Activated B cell treated with CpG ODN at 0.5 μM for 24 hours (primary cell): ENCODE measurements around the gene PRKN. TPM values are rescaled to one million over a fixed set of nuclear protein-coding genes. Genes with fewer than 3 reads are reported as not detected.

Source experiments
- ATAC-seq: fragments of 200-7000 bp; cut with Tn5 transposase; one replicate; pipeline ENCODE4 v1.10.0; 2021; ENCODE audit warnings: low read depth, mild to moderate bottlenecking, moderate library complexity
- CTCF ChIA-PET: fragments of 350-600 bp; sonication (Branson Sonifier 250); formaldehyde crosslinking; loops from one replicate; lab custom pipeline; 2021; ENCODE audit warnings: antibody characterized with exemption; lab: Charles Lee
- POLR2A ChIA-PET: fragments of 350-600 bp; sonication (Branson Sonifier 250); formaldehyde crosslinking; loops from one replicate; lab custom pipeline; 2021; ENCODE audit warnings: antibody characterized with exemption; lab: Charles Lee
- DNase-seq: peaks from one replicate; pipeline ENCODE4 v3.0.0; 2022
- H3K27ac Mint-ChIP-seq: one replicate; pipeline ENCODE4 v1.8.0; 2020; ENCODE audit warnings: mixed read lengths
- H3K27me3 Mint-ChIP-seq: one replicate; pipeline ENCODE4 v1.8.0; 2021; ENCODE audit warnings: mixed read lengths
- H3K36me3 Mint-ChIP-seq: one replicate; pipeline ENCODE4 v1.8.0; 2021; ENCODE audit warnings: low read depth, mixed read lengths
- H3K4me1 Mint-ChIP-seq: one replicate; pipeline ENCODE4 v1.8.0; 2021; ENCODE audit warnings: mixed read lengths
- H3K4me3 Mint-ChIP-seq: one replicate; pipeline ENCODE4 v1.8.0; 2020; ENCODE audit warnings: mild to moderate bottlenecking, mixed read lengths
- H3K9me3 Mint-ChIP-seq: one replicate; pipeline ENCODE4 v1.8.0; 2020; ENCODE audit warnings: mixed read lengths
- intact Hi-C: fragments of 100-400 bp; cut with micrococcal nuclease; formaldehyde crosslinking; loops from one replicate; pipeline ENCODE4 v1.15.1; 2024
- total RNA-seq: library from RNA; stranded (reverse); gene quantifications from 2 replicates; pipeline ENCODE4 v1.2.3, GENCODE V29; 2022
- TF ChIP-seq, protein P1 (sequence below): fragments of 200-600 bp; IDR thresholded peaks from one replicate; pipeline ENCODE4 v1.8.0; 2022; ENCODE audit warnings: antibody characterized with exemption, mild to moderate bottlenecking

Gene PRKN
- total RNA-seq, 1 donor from 2014 or later: 2.3 TPM

- intact Hi-C loops: no loop called here
- ATAC-seq (no peak), DNase-seq (no peak)
- Mint-ChIP-seq H3K4me1 (no peaks in the 10 kb centered on the region), H3K27me3 (no peaks in the 10 kb centered on the region), H3K27ac (no peak overlapping the region), H3K9me3 (peaks cover 4% of the 10 kb centered on the region), H3K4me3 (no peak overlapping the region), H3K36me3 (no peaks in the 10 kb centered on the region)
- TF ChIP-seq, protein P1, sequence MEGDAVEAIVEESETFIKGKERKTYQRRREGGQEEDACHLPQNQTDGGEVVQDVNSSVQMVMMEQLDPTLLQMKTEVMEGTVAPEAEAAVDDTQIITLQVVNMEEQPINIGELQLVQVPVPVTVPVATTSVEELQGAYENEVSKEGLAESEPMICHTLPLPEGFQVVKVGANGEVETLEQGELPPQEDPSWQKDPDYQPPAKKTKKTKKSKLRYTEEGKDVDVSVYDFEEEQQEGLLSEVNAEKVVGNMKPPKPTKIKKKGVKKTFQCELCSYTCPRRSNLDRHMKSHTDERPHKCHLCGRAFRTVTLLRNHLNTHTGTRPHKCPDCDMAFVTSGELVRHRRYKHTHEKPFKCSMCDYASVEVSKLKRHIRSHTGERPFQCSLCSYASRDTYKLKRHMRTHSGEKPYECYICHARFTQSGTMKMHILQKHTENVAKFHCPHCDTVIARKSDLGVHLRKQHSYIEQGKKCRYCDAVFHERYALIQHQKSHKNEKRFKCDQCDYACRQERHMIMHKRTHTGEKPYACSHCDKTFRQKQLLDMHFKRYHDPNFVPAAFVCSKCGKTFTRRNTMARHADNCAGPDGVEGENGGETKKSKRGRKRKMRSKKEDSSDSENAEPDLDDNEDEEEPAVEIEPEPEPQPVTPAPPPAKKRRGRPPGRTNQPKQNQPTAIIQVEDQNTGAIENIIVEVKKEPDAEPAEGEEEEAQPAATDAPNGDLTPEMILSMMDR: no peak
- CTCF ChIA-PET: no interaction called here
- POLR2A ChIA-PET: no interaction called here
Measured at GRCh38 chr6:161949531-161949930, 778.0 kb downstream of the PRKN start.

GRCh38 chr6:161948462-161948861 is 779.1 kb downstream of the PRKN start:
- TF ChIP-seq, protein P1: no peak
- CTCF ChIA-PET: no interaction called here
- DNase-seq: no peak
- H3K27ac Mint-ChIP-seq: no peak overlapping the region
- intact Hi-C loops: no loop called here
- no peaks in the 10 kb centered on the region for H3K4me1 Mint-ChIP-seq
- no peak overlapping the region for H3K4me3 Mint-ChIP-seq
- H3K36me3 Mint-ChIP-seq: no peaks in the 10 kb centered on the region
- ATAC-seq: no peak
- no peaks in the 10 kb centered on the region for H3K27me3 Mint-ChIP-seq
- peaks cover 4% of the 10 kb centered on the region for H3K9me3 Mint-ChIP-seq
- POLR2A ChIA-PET: no interaction called here

GRCh38 chr6:161947371-161947770 is 780.2 kb downstream of the PRKN start:
- H3K9me3 Mint-ChIP-seq: peaks cover 4% of the 10 kb centered on the region

GRCh38 chr6:161946461-161946860 is 781.1 kb downstream of the PRKN start:
- intact Hi-C loops: no loop called here
- CTCF ChIA-PET: no interaction called here
- POLR2A ChIA-PET: no interaction called here
- H3K4me3 Mint-ChIP-seq: no peak overlapping the region
- peaks cover 4% of the 10 kb centered on the region for H3K9me3 Mint-ChIP-seq
- no peak overlapping the region for H3K27ac Mint-ChIP-seq
- no peaks in the 10 kb centered on the region for H3K36me3 Mint-ChIP-seq
- no peak for DNase-seq
- ATAC-seq: no peak
- no peaks in the 10 kb centered on the region for H3K4me1 Mint-ChIP-seq
- H3K27me3 Mint-ChIP-seq: no peaks in the 10 kb centered on the region
- TF ChIP-seq, protein P1: no peak

More at GRCh38 chr6:161947371-161947770, 780.2 kb downstream of the PRKN start:
- ATAC-seq (no peak), DNase-seq (no peak)
- Mint-ChIP-seq H3K36me3 (no peaks in the 10 kb centered on the region), H3K27ac (no peak overlapping the region), H3K4me3 (no peak overlapping the region), H3K27me3 (no peaks in the 10 kb centered on the region), H3K4me1 (no peaks in the 10 kb centered on the region)
- TF ChIP-seq, protein P1: no peak
- ChIA-PET CTCF (no interaction called here), POLR2A (no interaction called here)
- intact Hi-C loops: no loop called here

DNA sequence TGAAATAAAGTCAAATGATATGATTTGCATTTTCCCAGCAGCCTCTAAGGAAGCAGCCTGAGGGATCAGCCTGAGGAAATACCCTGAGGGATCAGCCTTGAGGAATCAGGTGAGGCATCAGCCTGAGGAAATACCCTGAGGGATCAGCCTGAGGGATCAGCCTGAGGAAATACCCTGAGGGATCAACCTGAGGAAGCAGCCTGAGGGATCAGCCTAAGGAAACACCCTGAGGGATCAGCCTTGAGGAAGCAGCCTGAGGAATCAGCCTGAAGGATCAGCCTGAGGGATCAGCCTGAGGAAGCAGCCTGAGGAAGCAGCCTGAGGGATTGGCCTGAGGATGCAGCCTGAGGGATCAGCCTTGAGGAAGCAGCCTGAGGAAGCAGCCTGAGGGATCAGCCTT is 784.0 kb downstream of the PRKN start:
- ChIA-PET POLR2A (no interaction called here), CTCF (no interaction called here)
- intact Hi-C loops: no loop called here
- ATAC-seq (no peak), DNase-seq (no peak)
- Mint-ChIP-seq H3K27ac (no peak overlapping the region), H3K27me3 (no peaks in the 10 kb centered on the region), H3K4me1 (no peaks in the 10 kb centered on the region), H3K4me3 (no peak overlapping the region), H3K9me3 (no peaks in the 10 kb centered on the region), H3K36me3 (no peaks in the 10 kb centered on the region)
- TF ChIP-seq, protein P1: no peak
